Myocyte (in vitro differentiated cells): ENCODE measurements around the gene COL8A1. TPM values are rescaled to one million over a fixed set of nuclear protein-coding genes. Genes with fewer than 3 reads are reported as not detected.

Experiments used
- DNase-seq: peaks from one replicate; pipeline ENCODE4 v3.0.0-alpha.2; 2012; ENCODE audit warnings: low read depth
- total RNA-seq: library from RNA; depleted of rRNA; stranded (reverse); fragments of >200 nt; gene quantifications from 2 replicates; pipeline ENCODE4 v1.2.3, GENCODE V29; 2014

The COL8A1 gene
- total RNA-seq, 1 donor from 2014 or later: 34.9 TPM

DNA sequence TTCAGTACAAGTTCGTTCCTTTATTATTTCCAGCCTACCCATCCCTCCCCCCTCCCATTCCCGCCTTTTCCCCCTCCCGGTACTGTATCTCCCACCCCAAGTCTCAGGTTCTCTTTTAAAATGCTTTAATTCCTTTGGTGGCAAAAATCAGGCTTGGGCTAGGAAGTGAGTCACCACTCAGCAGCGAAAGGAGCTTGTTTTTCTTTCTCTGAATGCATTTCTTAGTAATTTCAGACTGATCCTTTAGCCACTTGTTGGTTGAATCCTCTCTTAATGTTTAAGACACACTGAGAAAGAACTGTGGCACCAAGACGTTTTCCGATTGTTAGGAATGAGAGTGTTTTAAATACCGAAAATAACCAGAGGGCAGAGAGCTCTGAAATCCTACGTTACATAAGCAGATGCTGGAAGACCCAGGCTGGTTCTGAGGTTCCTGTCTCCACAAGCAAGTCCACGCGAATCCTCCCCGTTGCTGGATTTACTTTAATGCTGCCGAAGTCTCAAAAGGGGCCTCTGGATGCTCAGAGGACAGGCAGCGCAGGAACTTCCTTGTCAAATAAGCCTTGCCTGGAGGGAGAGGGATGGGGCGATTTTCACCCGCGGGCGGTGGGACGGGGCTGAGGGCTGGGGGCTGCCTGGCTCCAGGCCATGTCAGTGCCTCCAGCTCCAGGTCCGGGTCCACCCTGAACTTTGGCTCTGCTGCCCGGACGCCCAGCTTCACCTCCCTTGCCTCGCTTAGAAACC lies 854 bp upstream of the COL8A1 start:
- peak; percentile 54 for DNase-seq

DNA sequence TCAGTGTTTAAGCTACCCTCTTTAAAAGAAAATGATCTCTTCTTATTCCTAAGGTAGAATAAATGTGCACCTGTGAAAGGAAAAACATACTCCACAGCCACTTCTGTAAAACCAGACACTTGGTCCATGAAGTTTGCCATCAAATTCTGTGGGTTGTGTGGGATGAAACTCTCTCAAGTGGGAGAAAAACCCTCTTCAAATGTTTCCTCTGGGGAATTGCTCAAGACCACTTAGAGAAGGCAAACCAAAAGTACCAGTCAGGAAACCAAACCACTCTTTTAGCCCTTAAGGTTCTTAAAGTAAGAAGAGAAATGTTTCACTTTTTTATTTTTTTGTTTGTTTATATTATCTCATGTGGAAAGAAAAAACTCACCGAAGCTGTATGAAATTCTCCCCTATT lies 1.2 kb downstream of the COL8A1 start:
- no peak for DNase-seq

DNA sequence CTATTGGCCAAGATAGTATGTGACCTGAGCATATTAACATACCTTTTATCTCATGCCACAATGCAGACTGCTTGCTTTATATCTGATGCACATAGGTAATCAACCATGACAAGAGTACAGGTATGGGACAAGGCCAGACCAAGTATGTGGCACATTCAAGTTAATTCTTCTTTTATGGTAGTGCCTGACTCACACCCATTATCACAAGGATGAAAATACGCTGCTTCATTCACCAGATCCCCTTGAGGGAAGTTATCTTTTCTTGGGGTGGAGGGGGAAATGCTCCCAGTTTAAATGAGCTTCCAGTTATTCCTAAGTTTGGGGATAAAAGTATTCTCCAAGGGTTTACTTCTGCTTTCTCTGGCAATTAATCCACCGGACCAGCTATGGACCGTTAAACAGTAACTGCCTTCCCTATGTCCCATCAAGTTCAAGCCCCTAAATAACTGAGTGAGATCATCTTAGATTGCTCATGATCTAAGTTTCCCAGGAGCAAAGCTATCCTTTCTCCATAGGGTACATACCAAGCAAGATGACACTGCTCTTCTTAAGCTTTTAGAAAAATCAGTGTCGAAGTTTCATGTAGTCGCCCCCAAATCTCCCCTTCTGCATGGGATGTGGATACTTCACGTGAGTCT lies 1.9 kb downstream of the COL8A1 start:
- DNase-seq: no peak

DNA sequence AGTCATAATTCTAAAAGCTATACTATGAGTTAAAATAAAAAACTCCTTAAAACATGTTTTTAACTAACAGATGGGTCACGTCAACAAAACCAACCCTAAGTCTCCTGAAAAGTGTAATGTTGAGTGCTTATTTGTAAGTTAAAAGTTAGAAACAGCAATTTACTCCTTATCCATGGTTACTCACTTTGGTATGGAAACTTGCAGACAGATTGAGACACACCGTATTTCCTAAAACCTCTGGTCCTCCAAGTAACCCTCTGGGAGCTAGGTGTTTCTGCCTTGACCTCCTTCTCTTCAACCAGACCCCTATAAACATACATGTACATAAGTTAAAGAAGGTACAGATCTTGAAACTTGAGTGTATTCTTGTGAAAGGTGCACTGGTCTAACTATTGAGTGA lies 3.1 kb downstream of the COL8A1 start:
- no peak for DNase-seq

DNA sequence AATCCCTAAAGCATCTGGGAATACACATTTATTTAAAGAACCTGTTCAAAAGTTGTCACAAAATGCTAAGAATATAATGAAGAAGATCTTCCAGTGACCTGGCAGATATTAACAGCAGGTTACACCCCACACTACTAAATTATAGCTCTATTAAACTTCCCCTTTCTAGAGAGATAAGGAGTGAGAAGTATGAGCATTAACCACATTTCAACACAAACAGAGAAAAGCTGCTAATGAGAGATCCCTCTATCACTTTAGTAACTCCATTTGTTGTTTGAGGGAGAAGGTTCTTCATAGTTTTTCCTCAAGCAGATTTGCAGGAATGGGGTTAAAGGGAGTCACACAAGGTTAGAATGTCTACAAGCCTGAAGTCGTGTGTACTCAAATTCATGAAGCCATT lies 3.6 kb downstream of the COL8A1 start:
- DNase-seq: no peak

DNA sequence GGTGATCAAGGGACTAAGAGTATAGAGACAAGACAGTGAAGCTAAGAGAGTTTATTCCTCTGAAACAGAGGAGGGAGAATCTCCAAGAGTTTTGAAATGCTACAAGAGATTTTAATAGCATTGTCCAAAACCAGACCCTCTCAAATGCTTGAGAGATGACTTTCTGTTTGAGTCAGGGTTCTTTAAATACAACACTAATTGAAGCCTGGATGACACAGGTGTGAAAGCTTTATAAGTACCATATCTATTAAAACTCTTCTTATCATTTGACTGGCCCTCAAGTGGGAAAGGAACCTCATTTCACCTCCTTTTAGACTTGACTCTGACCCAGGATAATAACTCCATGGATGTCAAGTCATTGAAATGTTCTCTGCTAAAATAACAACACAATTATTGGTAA lies 5.6 kb downstream of the COL8A1 start:
- peak; percentile 54 for DNase-seq

DNA sequence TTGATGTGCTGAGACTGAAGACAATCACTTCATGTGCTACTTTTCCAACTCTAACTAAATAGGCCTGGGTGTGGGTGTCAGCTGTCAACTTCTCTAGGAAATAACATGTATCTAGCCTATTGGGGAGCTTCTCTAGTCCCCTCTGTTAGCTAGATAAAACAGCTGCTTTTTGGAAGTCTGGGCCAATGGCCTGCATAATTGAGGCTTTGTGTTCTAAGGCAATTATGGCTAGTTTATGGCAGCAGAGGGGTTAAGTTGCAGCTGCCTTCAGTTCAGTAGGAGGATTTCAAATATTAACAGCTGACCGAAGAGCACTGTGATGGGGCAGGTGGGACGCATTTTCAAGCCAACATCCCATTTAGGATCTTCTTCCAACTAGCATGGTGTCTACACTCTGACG lies 6.4 kb downstream of the COL8A1 start:
- DNase-seq: peak; percentile 82

DNA sequence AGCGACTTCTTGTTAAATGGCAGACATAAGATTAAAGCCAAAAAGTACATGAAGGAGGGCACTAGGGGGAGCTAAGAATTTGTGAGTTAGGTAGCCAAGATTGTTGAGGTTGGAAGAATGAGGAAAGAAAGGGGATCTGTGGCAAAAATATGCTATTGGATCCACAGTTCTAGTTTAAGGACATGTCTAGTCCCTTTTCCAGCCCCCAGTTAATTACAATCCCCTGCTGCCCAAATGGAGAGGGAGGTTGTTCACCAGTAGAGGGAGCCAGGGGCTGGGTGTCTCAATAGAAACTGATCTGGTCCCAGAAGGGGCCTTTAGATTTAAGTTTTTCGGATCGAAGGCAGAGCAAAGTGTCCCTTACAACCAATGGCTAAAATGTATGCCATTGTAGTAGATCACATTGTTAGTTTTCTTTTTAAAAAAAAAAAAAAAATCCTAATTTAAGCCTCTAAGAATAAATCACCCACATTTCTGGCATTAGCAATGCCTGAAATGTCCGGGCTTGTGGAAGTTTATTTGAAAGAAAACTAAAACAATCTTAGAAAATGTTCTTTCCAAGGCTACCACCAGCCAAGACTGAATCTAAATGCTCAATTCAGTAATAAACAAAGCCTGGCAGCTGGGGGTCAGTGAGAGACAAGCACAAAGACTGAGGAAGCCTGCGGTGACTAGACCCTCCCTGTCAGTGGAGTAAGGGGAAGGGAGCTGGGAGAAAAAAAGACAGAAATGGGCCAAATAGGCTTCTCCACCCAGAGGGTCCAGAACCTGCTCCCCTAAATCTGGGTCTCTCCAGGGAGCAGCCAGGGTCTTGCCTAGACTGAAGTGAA lies 7.1 kb downstream of the COL8A1 start:
- DNase-seq: peak; percentile 70

DNA sequence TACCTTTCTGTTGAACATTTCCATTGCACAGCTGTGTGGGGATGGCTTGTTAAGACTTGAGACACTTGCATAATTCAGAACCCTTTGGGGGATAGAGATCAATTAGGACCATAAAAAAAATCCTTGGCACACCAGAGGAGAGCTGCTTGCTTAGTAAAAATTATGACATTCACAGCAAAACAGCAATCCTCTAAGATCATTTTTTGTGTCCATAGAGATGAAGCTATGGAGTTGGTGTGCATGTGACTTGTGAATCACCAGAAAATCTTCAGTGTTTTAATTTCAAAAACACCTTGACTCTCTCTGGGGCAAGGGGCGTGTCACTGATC lies 7.7 kb downstream of the COL8A1 start:
- no peak for DNase-seq

DNA sequence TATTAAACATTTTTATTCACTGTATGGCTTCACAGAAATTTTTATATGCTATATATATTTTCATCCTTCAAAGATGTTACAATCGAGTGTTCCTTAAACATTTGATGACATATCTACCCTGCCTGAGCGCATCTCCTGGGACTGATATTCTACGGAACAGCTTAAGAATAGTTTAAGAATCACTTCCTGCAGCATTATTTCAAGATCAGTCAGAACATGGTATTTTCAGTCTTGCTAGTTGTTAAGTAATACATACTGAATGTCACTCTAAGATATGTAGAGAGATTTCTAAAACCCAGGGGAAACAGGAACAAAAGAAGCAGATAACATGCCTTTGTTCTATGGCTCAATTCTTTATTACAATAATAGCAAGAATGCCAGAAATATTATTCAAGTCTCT lies 8.7 kb downstream of the COL8A1 start:
- no peak for DNase-seq

DNA sequence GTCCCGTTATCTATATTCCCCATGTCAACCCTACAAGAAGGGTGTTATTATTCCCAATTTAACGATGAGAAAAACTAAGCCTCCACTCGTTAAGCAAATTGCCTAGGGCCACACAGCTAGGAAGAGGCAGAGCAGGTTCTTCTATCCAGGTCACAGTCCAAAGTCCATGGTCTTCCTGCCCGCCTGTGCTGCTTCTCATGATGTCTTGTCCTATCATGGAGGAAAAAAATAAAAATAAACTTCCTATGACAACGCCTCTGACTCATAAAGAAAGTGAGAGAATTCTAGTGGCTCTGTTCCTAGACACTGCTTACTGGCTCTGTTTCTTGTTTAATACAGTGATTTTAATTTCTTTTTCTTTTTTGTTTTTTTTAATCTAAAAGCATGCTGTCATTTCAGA lies 9.7 kb downstream of the COL8A1 start:
- DNase-seq: peak; percentile 61

DNA sequence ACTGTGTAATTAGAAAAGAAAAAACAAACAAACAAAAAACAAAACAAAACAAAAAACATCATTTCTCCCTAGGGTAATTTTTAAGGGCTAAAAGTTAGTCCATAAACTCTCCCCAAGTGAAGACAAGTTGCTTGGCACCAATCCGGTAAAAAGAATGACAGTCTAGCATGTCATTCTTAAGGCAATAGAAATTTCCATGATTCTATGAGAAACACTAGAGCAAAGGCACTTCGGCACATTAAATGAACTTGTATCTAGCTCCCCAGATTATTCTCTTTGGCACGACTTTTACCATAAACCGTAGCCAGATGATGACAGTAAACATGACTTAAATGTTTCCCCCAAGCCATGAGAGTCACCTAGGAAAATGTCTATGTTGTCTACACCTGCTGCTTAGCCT lies 10.1 kb downstream of the COL8A1 start:
- DNase-seq: no peak

DNA sequence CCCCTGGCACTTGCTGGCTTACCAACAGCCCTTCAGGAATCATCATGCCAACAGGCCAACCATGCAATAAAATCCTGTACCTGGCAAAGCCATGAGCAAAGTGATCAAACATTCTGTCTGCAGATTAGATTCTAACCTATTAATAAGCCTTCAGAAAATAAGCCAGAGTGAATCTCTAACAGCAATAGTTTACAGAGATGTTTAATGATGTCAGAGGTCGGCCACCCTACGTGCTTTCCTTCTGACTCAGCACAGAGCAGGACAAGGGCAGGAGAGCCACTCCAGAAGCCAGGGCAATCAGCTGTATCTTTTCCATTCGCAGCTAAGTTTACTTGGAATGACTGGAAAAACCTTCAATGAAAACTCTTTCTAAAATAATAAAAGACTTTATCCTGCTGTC lies 13.1 kb downstream of the COL8A1 start:
- peak; percentile 80 for DNase-seq

DNA sequence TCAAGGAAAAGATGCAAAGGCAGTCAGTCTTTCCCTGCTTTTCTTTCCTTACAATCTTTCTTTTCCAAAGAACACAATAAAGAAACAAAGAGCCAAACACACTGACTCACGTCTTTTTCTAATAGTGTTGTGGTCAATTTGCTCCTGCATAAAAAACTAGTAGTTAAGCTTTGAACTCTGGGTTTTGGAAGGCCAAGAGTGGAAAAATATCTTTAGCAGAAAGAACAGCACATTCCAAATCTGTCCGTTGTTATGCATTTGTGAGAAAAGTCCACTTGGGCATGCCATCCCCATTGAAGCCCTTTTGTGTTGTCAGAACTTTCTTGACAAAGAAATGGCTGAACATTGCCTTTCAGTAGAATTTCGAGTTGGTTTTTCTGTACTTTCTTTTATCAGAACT lies 18.2 kb downstream of the COL8A1 start:
- peak; percentile 45 for DNase-seq

DNA sequence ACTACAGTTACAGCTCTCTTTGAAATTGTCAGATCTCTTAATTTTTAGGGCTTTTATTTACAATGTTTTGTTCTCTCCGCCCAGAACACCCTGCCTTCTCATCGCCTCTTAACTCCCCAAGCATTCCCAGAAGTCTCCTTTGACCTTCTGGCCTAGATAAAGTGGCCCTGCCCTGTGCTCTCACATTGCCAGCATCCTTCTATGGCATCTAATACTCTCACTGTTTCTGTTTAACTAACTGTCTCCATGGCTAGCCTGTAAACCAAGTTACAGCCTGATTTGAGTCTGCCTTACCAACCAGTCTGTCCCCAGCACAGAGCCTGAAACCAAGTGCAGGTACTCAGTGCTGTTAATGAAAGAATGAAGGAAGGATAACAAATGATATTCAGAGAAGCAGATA lies 19.9 kb downstream of the COL8A1 start:
- DNase-seq: no peak

DNA sequence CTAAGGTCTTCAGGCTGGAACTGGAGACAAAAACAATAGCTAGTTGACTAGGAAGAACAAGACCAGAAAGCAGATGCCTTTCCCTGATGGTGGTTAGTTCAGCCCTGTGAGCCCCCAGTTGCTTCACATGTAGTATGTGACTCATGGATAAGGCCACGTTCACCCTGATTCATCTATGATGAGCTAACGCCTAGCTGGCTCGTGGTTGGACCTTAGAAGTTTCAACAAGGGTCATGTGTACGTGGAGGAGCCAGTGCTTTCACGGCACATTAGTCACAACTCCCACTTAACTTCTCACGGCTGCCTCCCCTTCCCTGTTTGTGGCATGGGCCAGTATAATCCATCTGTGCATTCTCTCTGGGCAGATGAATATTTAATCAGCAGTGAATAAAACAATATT lies 20.6 kb downstream of the COL8A1 start:
- peak; percentile 94 for DNase-seq

DNA sequence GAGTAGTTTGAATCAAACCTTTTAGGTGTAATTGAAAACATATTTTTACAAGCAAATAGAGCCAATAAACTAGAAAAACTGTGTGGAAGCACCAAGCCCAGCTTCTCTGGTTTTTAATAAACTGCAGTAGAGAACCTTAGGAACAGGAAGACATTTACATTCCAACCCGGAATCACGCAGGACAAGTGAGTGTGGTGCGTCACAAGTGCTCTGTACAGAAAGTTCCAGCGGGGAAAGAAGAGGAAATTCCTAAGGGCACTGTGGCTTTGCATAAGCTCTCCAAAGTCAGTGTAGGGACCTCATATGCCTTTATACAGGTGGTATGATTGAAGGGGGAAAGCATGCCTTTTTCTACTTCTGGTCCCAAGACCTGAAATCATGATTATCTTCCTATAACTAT lies 21.6 kb downstream of the COL8A1 start:
- no peak for DNase-seq

DNA sequence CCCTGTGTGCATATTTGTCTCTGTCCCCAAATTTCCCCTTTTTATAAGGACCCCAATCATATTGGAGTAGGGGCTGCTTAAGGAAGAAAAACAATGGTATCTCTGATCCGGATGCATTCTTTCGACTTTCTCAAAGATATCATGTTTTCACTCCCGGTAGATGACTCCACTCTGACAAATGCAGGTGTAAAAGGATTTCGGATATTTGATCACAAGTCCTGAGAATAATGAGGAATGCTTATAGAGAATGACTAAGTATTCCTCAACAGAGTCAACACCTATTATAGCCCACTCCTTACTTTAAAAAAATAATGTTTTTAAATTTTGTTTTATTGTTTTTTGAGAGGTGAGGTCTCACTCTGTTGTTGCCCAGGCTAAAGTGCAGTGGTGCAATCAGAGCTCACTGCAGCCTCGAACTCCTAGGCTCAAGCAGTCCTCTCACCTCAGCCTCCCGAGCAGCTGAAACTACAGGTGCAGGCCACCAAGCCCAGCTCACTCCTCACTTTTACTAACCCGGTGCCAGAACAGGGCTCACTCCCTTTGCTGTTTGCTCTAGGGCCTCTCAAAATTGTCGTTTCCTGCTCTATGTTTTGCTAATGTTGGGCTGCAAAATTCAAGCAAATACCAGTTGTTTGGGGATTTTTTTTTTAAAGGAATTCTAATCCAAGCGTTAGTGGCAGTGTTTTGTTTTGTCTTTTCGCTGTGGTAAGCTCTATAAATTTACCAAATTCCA lies 24.6 kb downstream of the COL8A1 start:
- DNase-seq: no peak

DNA sequence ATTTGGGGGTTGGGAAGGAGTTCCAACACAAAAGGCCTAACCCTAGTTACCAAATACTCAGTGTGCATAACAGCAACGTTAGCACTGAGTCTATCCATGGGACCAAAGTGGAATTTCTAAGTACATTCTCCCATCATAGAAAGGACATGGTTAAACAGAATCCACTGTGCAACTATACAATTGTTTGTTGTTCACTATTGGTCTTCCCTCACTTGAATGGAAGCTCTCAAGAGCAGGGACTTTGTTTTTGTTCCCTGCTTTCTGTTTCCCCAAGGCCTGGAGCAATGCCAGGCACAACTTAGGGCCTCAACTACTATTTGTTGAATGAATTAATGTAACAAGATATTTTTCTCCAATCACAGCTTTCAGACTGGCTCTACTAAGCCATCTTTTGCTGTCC lies 25.6 kb downstream of the COL8A1 start:
- DNase-seq: no peak

DNA sequence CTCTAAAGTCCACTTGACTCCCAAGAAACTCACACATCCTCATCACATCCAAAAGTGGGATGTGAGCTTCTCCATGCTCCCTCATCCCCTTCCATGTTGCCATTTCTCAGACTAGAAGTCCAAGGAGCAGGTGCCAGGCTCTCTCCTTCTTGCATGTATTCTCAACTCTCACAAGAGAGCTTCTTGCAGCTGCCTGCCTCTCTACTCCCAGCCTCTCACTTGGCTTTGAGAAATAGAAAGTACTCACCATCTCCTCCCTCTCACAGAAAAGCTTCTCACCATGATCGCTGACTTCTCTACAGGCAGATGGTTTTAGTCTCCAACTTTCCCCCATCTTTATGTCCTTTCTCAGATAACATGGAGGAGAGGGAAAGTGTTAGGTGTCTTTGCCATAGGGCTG lies 26.6 kb downstream of the COL8A1 start:
- no peak for DNase-seq

DNA sequence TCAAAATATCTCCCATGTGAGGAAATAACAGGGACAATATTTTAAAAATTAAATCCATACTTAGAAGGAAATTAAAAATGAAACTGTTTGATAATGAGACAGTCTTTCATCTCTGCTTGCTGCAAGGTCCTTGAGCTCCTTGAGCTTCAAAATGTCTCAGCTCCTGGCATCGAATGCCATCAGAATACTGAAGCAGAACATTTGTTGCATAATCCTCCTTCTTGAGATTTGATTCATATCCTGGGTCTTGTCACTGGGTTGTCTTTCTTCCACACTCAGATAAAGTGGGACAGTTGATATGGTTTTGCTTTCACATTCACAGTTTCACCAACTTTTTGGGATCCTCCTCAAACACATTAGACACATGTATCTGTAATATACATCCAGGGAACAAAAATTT lies 27.8 kb downstream of the COL8A1 start:
- DNase-seq: no peak

DNA sequence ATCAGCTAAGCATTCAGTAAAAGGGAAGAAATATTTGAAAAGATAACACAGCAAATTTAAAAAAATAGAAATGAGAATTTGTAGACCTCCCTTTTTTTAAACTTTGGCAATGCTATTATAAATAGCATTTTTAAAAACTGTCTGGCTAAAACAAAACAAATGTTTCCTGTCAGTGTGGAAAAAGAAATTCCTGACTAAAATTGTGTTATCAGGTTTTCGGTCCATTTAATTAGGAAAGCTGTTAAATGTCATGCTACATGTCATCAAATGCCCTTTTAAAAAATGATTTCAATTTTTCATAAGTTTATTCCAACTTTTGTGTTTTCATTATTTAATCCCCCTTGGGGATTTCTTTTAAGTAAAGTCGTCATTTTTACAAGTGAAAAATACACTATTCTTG lies 29.6 kb downstream of the COL8A1 start:
- no peak for DNase-seq
